Cerebellar nuclear complex (tissue), 1 donor: ENCODE data around the gene CYP4Z1.
"Not testable (repeated sequence)": the region's sequence is repeated elsewhere in the genome, so short reads cannot be mapped to it uniquely, and the experiment has no call there.

ENCODE experiments used
- DNase-seq, 2 experiments: peaks; one replicate each; lab custom pipeline; 2025; lab: John Stamatoyannopoulos, UW

CYP4Z1 gene, protein sequence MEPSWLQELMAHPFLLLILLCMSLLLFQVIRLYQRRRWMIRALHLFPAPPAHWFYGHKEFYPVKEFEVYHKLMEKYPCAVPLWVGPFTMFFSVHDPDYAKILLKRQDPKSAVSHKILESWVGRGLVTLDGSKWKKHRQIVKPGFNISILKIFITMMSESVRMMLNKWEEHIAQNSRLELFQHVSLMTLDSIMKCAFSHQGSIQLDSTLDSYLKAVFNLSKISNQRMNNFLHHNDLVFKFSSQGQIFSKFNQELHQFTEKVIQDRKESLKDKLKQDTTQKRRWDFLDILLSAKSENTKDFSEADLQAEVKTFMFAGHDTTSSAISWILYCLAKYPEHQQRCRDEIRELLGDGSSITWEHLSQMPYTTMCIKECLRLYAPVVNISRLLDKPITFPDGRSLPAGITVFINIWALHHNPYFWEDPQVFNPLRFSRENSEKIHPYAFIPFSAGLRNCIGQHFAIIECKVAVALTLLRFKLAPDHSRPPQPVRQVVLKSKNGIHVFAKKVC

GRCh38 chr1:47067097-47067594, at the start of gene CYP4Z1:
Gene CYP4Z1, plus strand, starts transcription at chr1:47067231. Its CDS starts 260 bp downstream, at chr1:47067491.
- DNase-seq = no peak

DNA sequence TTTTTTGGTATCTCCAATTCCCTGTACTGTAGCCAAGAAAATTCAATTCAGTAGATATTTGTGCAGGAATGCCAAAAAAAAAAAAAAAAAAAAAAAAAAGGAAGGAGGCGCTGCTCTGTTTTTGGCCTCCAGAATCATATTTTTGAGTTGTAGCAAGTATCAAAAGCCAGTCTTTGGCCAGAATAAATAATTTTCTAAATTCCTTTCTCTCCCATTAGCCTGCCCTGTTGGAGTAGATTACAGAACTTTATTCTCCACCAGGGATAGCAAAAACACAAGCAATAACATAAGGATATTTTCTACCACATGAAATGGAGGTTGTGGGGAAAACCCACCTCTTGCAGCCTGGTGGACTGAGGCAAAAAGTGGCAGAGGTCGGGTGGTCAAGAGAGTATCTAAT, 46.0 kb upstream of the CYP4Z1 start:
- no peak for DNase-seq

DNA sequence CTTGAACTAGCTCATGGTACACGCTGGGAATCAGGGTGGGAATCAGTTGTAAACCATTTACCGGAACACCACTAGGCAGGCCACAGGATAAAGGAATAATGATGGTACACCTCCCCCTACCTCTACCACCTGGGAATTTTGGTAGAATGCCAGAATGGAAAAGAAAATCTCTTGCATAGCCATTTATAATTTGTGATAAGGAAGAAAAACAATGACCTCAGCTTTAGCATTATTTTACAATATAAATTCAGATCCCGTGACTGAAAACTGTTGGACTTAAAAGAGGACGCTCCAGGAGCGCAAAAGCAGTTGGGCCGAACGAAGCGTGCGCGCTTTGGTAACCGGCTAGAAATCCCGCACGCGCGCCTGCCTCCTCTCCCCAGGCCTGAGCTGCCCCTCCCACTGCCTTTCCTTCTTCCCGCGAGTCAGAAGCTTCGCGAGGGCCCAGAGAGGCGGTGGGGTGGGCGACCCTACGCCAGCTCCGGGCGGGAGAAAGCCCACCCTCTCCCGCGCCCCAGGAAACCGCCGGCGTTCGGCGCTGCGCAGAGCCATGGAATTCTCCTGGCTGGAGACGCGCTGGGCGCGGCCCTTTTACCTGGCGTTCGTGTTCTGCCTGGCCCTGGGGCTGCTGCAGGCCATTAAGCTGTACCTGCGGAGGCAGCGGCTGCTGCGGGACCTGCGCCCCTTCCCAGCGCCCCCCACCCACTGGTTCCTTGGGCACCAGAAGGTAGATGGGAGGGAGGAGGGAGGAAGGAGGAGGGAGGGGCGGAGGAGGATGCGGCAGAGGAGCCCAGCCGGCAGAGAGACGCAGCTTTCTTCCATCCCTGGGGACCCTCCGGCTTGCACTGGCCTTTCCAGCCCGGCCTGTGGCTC, 43.5 kb upstream of the CYP4Z1 start, which contains the start of gene CYP4X1:
CYP4X1 (plus strand) TSS at position 402 of the 873 bp plus-strand sequence; CDS start at position 551, 149 bp downstream.
- DNase-seq = no peak

GRCh38 chr1:47024141-47024801, 42.8 kb upstream of the CYP4Z1 start:
- no peak for DNase-seq

DNA sequence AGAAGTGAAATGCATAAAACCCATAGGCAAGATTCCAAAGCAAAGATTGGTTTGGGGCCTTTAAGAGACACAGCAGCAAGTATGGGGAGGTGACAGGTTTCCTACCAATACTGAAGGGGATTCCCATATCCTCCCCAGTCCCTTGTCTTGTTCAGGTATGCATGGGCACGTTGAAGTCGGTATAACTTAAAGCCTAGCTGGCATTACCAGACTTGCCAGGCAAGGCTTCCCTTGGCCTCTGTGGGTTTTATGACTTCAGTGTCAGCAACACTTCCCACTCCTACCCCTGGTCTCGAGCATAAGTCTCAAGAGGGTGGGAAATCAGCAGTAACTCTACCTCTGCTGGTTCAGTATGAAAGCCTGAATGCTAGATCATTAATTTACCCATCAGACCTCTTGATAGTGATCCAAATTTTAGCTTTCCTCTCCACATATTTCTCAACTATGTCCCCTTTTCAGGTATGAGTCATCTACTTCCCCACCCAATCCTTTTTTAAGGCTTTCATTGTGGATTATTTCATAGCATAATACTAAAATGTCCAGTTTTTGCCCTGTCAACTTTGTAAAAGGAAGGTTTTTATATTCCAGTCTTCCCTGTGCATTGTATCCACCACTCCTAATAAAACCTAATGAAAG, 36.7 kb upstream of the CYP4Z1 start:
- DNase-seq = no peak

DNA sequence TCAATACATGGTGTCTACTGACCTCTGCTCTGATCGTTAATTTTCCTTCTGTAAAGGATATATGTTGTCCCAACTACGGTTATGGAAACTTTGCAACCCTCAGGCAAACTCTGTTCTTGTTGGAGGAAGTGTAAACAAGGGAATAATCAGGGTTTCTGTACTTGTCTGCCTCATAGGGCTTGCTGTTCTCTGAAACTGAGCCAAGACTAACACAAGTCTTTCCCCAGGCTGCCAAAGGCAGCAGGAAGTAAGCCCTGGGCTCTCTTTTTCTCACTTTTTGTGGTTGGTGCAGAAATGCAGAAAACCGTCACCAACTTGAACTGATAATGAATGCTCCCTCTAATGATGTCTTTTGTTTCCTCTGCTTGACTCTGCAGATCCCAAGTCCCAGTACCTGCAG, 36.0 kb upstream of the CYP4Z1 start:
- DNase-seq = no peak

GRCh38 chr1:47031585-47031984, 35.4 kb upstream of the CYP4Z1 start:
- no peak for DNase-seq

DNA sequence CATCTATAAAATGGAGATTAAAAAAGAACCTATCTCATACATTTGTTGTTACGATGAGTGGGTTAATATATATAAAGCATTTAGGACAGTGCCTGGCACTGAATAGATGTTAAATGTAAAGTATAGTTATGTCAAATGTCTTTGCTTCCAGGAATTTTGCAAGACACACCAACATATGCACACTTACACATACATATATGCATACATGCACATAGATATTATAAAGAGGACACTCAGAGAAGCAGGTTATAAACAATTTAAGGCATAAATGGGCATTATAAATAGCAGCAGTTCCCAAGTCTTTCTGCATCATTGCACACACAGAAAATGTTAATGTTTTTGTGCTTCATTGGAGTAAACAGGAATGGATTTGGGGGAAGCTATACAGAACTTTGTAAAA, 30.3 kb upstream of the CYP4Z1 start:
- no peak for DNase-seq

DNA sequence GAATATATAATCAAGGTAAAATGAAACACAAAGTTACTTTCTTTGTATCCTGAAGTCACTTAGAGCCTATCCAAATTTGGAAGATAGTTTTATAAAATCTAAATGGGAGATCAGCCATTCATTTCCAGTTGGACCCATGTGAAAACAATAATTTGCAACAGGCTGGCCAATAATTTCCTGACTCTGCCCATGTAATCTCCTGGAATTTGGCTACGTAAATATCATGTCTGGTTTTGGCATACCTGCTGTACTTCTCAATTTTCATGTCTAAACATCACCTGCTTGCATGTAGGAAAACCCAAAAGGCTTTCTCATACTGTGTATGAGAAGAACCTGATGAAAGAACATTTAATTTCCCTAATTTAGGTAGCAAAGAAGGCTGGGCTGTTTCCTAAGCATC, 7.7 kb upstream of the CYP4Z1 start:
- DNase-seq = no peak

- not testable (repeated sequence) for DNase-seq
Measured at GRCh38 chr1:47069080-47069479, 2.0 kb downstream of the CYP4Z1 start.

DNA sequence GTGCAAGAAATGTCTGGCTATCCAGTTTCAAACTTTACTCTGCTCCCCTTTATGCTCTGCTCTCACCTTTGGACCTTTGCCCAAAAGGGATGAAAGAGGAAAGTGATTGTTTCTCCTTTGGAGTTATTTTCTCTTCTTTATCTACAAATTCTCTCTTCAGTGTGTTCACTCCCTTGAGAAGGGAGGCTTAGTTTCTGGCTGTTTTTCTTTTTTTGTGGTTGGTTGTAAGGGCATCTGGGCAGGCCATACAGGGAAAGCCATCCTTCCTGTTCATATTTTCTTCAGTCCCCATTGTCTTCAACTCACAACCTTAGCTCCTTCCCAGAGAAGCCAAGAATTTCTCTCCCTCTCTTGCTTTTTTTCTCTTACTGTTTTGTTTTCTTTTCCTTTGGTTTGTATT, 2.5 kb downstream of the CYP4Z1 start:
- DNase-seq = not testable (repeated sequence)

- not testable (repeated sequence) for DNase-seq
Measured at GRCh38 chr1:47089356-47089755, 22.3 kb downstream of the CYP4Z1 start.

- DNase-seq = not testable (repeated sequence)
Measured at GRCh38 chr1:47091476-47091875, 24.4 kb downstream of the CYP4Z1 start.

DNA sequence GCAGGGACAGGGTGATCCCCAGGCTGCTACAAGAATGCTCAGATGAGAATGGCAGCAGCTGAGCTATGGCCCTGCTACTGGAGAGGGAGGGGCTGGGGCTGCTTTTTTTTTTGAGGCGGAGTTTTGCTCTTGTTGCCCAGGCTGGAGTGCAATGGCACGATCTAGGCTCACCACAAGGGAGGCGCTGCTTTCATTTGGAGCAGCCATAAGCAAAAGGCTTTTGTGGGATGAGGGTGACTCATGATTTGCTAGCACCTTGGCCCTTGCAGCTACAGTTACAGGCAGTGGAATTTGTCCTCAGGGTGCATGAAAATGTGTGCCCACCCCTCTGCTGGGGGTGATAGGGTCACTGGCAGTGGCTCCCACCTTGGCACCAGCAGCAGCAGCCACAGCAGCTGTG, 37.8 kb downstream of the CYP4Z1 start:
- no peak for DNase-seq

- no peak for DNase-seq
Measured at GRCh38 chr1:47106792-47107191, 39.8 kb downstream of the CYP4Z1 start.

DNA sequence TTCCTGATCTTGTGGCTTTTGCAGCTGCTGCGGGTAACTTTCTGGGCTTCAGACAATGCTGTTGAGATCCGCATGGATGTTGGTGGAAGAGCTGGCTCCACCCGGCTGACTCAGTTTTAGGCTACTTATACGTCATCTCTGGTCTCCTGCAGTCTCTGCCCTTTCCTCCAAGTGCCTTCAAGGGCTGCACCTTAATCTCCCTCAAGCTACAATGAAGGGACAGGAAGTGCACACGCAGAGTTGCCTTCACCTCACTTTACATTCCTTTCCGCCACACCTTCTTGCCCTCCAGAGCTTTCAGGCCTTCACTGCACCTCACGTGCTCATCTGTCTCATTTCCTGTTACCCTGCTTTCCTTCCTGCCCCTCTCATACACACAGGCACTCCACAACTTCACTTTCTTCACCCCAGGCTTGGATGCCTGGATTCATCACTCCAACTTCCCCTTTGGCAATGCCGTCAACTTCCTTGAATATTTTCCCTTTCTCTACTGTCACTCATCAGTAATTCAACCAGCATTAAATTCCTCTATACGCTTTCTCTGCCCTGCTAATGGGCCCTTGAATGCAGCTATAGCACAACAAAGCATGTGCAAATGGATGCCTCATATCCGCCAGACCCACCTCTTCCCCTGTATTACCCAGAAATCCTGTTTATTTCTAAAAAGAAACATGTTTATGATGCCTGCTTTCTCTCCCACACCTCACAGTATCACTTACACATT, 41.0 kb downstream of the CYP4Z1 start:
- not testable (repeated sequence) for DNase-seq

GRCh38 chr1:47109482-47109881, 42.5 kb downstream of the CYP4Z1 start:
- DNase-seq = not testable (repeated sequence)

GRCh38 chr1:47113178-47113577, 46.1 kb downstream of the CYP4Z1 start:
- DNase-seq = no peak

DNA sequence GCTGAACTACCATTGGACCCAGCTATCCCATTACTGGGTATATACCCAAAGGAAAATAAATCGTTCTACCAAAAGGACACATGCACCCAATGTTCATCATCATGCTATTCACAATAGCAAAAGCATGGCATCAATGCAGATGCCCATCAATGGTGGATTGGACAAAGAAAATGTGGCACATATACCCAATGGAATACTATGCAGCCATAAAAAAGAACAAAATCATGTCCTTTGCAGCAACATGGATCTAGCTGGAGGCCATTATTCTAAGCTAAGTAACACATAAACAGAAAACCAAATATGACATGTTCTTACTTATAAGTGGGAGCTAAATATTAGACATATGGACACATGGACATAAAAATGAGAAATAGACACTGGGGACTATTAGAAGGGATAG, 54.0 kb downstream of the CYP4Z1 start:
- DNase-seq = not testable (repeated sequence)

GRCh38 chr1:47124834-47125233, 57.8 kb downstream of the CYP4Z1 start:
- not testable (repeated sequence) for DNase-seq

DNA sequence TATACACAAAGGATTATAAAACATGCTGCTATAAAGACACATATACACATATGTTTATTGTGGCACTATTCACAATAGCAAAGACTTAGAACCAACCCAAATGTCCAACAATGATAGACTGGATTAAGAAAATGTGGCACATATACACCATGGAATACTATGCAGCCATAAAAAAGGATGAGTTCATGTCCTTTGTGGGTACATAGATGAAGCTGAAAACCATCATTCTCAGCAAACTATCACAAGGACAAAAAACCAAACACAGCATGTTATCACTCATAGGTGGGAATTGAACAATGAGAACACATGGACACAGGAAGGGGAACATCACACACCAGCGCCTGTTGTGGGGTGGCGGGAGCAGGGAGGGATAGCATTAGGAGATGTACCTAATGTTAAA, 60.0 kb downstream of the CYP4Z1 start:
- not testable (repeated sequence) for DNase-seq
